ENCODE measurements around the gene SPSB3. TPM values are rescaled to one million over a fixed set of nuclear protein-coding genes. Genes with fewer than 3 reads are reported as not detected.

Gene SPSB3
- total RNA-seq, 3 donors from 2014 or later: 39.7 to 56.5 (median 52.2) TPM

DNA sequence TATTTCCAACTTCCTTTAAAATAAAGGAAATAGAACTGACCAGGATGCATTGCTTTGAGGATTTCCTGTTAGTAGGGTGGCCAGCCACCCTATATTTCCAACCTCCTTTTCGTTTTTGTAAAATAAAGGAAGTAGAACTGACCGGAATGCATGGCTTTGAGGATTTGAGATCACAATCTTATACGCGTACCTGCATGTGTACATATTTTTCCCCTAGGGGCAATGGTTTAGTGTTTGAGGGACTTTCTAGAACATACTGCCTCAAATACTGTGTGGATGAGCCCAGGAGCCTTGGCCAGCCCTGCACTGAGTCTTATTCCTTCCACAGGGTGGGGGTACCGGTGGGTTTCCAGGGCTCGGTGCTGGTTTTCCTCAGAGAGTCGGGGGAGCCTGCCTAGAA is 50.8 kb downstream of the SPSB3 start:
- no peaks in the 10 kb centered on the region for H3K4me1 ChIP-seq (ENCODE audit: low read depth)
- H3K9me3 ChIP-seq: no peaks in the 10 kb centered on the region
- H3K36me3 ChIP-seq (ENCODE audit: low read depth): no peaks in the 10 kb centered on the region
- no peak overlapping the region for H3K4me3 ChIP-seq
- DNase-seq (no peak), ATAC-seq (no peak)
- intact Hi-C loops (cut with DNase I, micrococcal nuclease): no loop called here
- TF ChIP-seq, protein P1, sequence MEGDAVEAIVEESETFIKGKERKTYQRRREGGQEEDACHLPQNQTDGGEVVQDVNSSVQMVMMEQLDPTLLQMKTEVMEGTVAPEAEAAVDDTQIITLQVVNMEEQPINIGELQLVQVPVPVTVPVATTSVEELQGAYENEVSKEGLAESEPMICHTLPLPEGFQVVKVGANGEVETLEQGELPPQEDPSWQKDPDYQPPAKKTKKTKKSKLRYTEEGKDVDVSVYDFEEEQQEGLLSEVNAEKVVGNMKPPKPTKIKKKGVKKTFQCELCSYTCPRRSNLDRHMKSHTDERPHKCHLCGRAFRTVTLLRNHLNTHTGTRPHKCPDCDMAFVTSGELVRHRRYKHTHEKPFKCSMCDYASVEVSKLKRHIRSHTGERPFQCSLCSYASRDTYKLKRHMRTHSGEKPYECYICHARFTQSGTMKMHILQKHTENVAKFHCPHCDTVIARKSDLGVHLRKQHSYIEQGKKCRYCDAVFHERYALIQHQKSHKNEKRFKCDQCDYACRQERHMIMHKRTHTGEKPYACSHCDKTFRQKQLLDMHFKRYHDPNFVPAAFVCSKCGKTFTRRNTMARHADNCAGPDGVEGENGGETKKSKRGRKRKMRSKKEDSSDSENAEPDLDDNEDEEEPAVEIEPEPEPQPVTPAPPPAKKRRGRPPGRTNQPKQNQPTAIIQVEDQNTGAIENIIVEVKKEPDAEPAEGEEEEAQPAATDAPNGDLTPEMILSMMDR (IDR thresholded peaks at IDR 0.05): no peak

DNA sequence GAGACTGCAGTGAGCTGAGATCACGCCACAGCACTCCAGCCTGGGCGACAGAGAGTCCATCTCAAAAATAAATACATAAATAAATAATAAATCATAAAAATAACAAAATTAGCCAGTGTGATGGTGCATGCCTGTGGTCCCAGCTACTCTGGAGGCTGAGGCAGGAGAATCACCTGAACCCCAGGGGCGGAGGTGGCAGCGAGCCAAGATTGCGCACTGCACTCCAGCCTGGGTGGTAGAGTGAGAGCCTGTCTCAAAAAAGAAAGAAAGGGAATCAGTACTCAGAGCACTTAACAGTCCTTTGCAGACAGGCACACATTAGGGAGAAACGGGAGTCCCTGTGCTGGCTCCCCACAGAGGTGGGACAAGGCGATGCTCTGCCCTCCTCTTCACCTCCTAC is 51.3 kb downstream of the SPSB3 start:
- intact Hi-C loops (cut with DNase I, micrococcal nuclease): no loop called here
- TF ChIP-seq, protein P1 (IDR thresholded peaks at IDR 0.05): no peak
- ATAC-seq (no peak), DNase-seq (no peak)
- Histone ChIP-seq H3K4me3 (no peak overlapping the region), H3K4me1 (ENCODE audit: low read depth) (no peaks in the 10 kb centered on the region), H3K9me3 (no peaks in the 10 kb centered on the region), H3K36me3 (ENCODE audit: low read depth) (no peaks in the 10 kb centered on the region)

DNA sequence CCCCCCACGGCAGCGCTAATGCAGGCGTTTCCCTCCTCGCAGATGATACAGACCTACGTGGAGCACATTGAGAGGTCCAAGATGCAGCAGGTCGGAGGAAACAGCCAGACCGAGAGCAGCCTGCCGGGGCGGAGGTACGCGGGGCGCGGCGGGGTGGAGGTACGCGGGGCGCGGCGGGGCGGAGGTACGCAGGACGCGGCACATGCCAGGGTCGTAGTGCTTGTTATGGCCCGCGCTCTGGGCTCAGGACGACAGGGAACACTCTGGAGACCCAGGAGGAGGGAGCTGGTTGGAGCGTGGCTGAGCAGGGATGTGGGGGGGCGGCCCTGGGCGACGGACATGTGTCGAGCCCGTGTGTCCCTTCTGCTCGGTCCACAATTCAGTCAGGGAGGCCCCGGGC is 52.9 kb downstream of the SPSB3 start:
- Histone ChIP-seq H3K36me3 (ENCODE audit: low read depth) (no peaks in the 10 kb centered on the region), H3K4me3 (no peak overlapping the region), H3K9me3 (no peaks in the 10 kb centered on the region), H3K4me1 (ENCODE audit: low read depth) (no peaks in the 10 kb centered on the region)
- intact Hi-C loops (cut with DNase I, micrococcal nuclease): no loop called here
- DNase-seq (no peak), ATAC-seq (no peak)
- TF ChIP-seq, protein P1 (IDR thresholded peaks at IDR 0.05): no peak

DNA sequence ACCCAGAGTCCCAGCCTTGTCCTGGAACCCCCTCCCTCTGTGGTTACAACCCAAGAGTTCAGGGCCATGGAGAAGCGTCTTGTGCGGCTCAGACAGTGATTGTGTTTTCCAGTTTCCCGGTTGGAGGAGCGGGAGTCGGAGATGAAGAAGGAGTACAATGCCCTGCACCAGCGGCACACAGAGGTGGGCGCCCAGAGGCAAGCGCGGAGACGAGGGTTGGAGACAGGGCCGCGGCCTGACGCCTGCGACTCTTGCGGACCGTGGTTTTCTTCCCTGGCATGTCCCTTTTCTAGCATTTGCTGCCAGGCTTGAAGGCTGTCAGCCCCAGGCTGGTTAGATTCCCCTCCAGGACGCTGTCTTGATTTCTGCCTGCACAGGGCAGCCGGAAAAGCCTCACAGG is 53.3 kb downstream of the SPSB3 start:
- ATAC-seq (no peak), DNase-seq (no peak)
- Histone ChIP-seq H3K4me3 (no peak overlapping the region), H3K36me3 (ENCODE audit: low read depth) (no peaks in the 10 kb centered on the region), H3K9me3 (no peaks in the 10 kb centered on the region), H3K4me1 (ENCODE audit: low read depth) (peaks cover 1% of the 10 kb centered on the region)
- TF ChIP-seq, protein P1 (IDR thresholded peaks at IDR 0.05): no peak
- intact Hi-C loops (cut with DNase I, micrococcal nuclease): no loop called here

DNA sequence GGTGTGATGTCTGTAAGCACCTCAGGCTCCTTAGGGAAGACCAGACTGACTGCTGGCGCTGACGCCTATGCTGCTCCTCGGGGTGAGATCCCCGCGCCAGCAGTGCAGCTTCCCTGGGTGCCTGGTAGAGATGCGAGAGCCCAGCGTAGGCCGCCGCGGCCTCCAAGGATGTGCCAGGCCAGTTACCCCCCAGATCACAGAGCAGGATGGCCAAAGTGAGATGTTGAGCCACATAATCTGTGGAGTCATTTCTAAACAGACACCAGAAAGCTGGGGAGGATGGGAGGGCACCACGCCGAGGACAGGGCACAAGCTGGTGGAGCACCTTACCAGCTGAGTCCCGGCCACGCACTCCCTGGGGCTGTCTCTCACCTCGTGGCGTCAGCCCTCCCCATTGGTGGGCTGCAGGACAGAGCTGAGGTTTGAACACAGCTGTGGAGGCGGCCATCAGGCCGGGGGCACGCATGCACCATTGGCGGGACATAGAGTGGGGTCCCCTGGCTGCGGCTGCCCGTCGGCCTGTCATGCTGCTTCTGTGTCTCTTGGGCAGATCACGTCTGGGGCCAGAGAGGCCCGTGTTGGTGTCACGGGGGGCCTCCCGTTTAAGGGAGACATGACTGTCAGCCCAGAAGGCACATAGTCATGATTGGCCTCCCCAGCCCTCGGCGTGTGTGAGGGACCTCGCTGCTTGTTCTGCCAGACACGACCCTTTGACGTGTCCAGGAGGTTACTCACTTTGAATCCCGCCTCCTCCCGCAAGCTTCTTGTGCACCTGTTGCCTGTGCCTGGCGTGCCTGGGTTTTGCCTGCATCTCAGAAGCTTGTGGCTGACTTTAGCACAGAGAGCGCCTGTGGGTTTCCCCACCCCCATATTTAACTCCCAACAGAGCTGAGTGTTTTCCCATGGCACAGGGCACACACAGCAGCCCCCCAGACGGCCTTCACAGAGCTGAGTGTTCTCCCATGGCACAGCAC is 54.4 kb downstream of the SPSB3 start:
- Histone ChIP-seq H3K4me3 (no peak overlapping the region), H3K4me1 (ENCODE audit: low read depth) (peaks cover 11% of the 10 kb centered on the region), H3K36me3 (ENCODE audit: low read depth) (no peaks in the 10 kb centered on the region), H3K9me3 (no peaks in the 10 kb centered on the region)
- intact Hi-C loops (cut with DNase I, micrococcal nuclease): no loop called here
- ATAC-seq (no peak), DNase-seq (no peak)
- TF ChIP-seq, protein P1 (IDR thresholded peaks at IDR 0.05): no peak

Small RNA genes within 50 kb of the gene (microRNA-seq; reads per million reads assigned to microRNA genes)
- gene MIR3177: 0.93 reads per million

Other genes starting within 250 kb of the SPSB3 start
- gene TMEM204, start 248.9 kb downstream of the SPSB3 start, total RNA-seq: 10 to 100 TPM in 1 of 3 donors, 1 to 10 TPM in 2; 3.4 to 10.3 (median 5.0) TPM
- gene IFT140, start 170.5 kb downstream of the SPSB3 start, total RNA-seq: 10 to 100 TPM; 16.6 to 22.7 (median 17.1) TPM
- 10 to 100 TPM; 15.7 to 27.4 (median 20.6) TPM for gene CRAMP1, start 170.2 kb downstream of the SPSB3 start, total RNA-seq
- 10 to 100 TPM; 44.0 to 58.5 (median 57.3) TPM for gene JPT2, start 104.3 kb downstream of the SPSB3 start, total RNA-seq
- 10 to 100 TPM; 76.2 to 82.5 (median 79.4) TPM for gene MAPK8IP3, start 76.4 kb downstream of the SPSB3 start, total RNA-seq
- gene NME3, start 11.0 kb downstream of the SPSB3 start, total RNA-seq: 10 to 100 TPM; 49.1 to 66.0 (median 56.0) TPM
- gene EME2, start 9.8 kb downstream of the SPSB3 start, total RNA-seq: 10 to 100 TPM; 18.4 to 43.1 (median 24.7) TPM
- gene MRPS34, start 9.4 kb downstream of the SPSB3 start, total RNA-seq: 100 to 1,000 TPM in 1 of 3 donors, 10 to 100 TPM in 2; 89.1 to 107 (median 91.0) TPM
- 10 to 100 TPM; 32.1 to 43.1 (median 39.3) TPM for gene NUBP2, start 389 bp upstream of the SPSB3 start, total RNA-seq
- gene IGFALS, start 11.1 kb upstream of the SPSB3 start, total RNA-seq: 1 to 10 TPM in 2 of 3 donors, under 1 TPM in 1; 0.51 to 1.9 (median 1.8) TPM
- 10 to 100 TPM; 63.4 to 94.8 (median 68.0) TPM for gene HAGH, start 44.3 kb upstream of the SPSB3 start, total RNA-seq
- gene FAHD1, start 44.6 kb upstream of the SPSB3 start, total RNA-seq: 10 to 100 TPM; 31.4 to 59.6 (median 54.6) TPM
- gene MEIOB, start 89.6 kb upstream of the SPSB3 start, total RNA-seq: not detected
- gene HS3ST6, start 135.8 kb upstream of the SPSB3 start, total RNA-seq: 1 to 10 TPM; 2.5 to 3.1 (median 2.6) TPM
- gene MSRB1, start 160.6 kb upstream of the SPSB3 start, total RNA-seq: 10 to 100 TPM; 34.8 to 46.3 (median 40.5) TPM
- not detected for gene RPL3L, start 172.1 kb upstream of the SPSB3 start, total RNA-seq
- gene NDUFB10, start 177.0 kb upstream of the SPSB3 start, total RNA-seq: 100 to 1,000 TPM; 204 to 212 (median 210) TPM
- 1,000 to 10,000 TPM; 1,284 to 2,138 (median 1,849) TPM for gene RPS2, start 182.3 kb upstream of the SPSB3 start, total RNA-seq
- gene RNF151, start 184.3 kb upstream of the SPSB3 start, total RNA-seq: not detected
- 10 to 100 TPM; 21.6 to 25.5 (median 24.0) TPM for gene TBL3, start 189.5 kb upstream of the SPSB3 start, total RNA-seq
- 10 to 100 TPM; 12.2 to 39.9 (median 27.1) TPM for gene NOXO1, start 198.9 kb upstream of the SPSB3 start, total RNA-seq
- gene GFER, start 201.6 kb upstream of the SPSB3 start, total RNA-seq: 10 to 100 TPM; 42.1 to 75.5 (median 68.8) TPM
- 1 to 10 TPM; 1.3 to 7.9 (median 1.5) TPM for gene SYNGR3, start 207.4 kb upstream of the SPSB3 start, total RNA-seq
- gene ZNF598, start 227.2 kb upstream of the SPSB3 start, total RNA-seq: 10 to 100 TPM; 41.9 to 45.4 (median 42.4) TPM
- gene NPW, start 237.2 kb upstream of the SPSB3 start, total RNA-seq: 1 to 10 TPM in 1 of 3 donors, under 1 TPM in 2; 0.32 to 2.1 (median 0.60) TPM
- gene NHERF2, start 244.3 kb upstream of the SPSB3 start, total RNA-seq: 10 to 100 TPM; 54.5 to 65.4 (median 60.0) TPM

Data from mucosa of descending colon (tissue), 3 donors.